HepG2 (cell line): ENCODE data around the gene WDR70. TPM values are rescaled to one million over a fixed set of nuclear protein-coding genes. Genes with fewer than 3 reads are reported as not detected.

ENCODE experiments used
- ATAC-seq: fragments of 200-7000 bp; cut with Tn5 transposase; 3 replicates; pipeline ENCODE4 v1.9.1; 2020; ENCODE audit warnings: mild to moderate bottlenecking, moderate library complexity
- BruUV-seq: library from RNA; stranded (reverse); fragments of 400-500 nt; replicated peaks from 2 replicates; lab custom pipeline; 2021; lab: Mats Ljungman, UMichigan
- CTCF ChIA-PET: fragments of 300-600 bp; formaldehyde crosslinking; extraction: SDS; loops from one replicate; lab custom pipeline; 2021; ENCODE audit warnings: low total read pairs, inconsistent platforms, low intra/inter-chr PET ratio; lab: Yijun Ruan, JAX
- POLR2A ChIA-PET: fragments of 350-600 bp; sonication (Branson Sonifier 250); formaldehyde crosslinking; loops from one replicate; lab custom pipeline; 2020; ENCODE audit warnings: antibody characterized with exemption, inconsistent platforms; lab: Yijun Ruan, JAX
- DNase-seq: peaks from one replicate; pipeline ENCODE4 v3.0.0-alpha.2; 2015; ENCODE audit warnings: low spot score
- FAIRE-seq: peaks from 3 replicates; lab custom pipeline; 2011; peaks lifted over from hg19 to GRCh38; lab: Jason Lieb, UNC
- H2AFZ ChIP-seq: one replicate; pipeline ENCODE4 v1.6.1; 2011; ENCODE audit warnings: low read length, inconsistent platforms
- H3K27ac ChIP-seq: fragments of 300-600 bp; 3 replicates; pipeline ENCODE4 v1.8.0; 2011; ENCODE audit warnings: mixed run types, mild to moderate bottlenecking, mixed read lengths, low read length, inconsistent platforms; ENCODE audit not compliant: insufficient read depth; ENCODE audit errors: extremely low read length
- H3K27me3 ChIP-seq, 2 experiments: fragments of 200-600 bp in 1 of 2; 2 replicates in 1 of 2; 3 replicates in 1 of 2; pipeline versions ENCODE4 v1.6.0 to v1.8.0; 2011; ENCODE audit warnings: low read length in 2 of 2, mild to moderate bottlenecking in 2 of 2, moderate library complexity in 2 of 2, inconsistent platforms in 1 of 2; ENCODE audit not compliant: insufficient read depth in 2 of 2, control insufficient read depth in 1 of 2
- H3K36me3 ChIP-seq, 2 experiments: fragments of 200-600 bp in 1 of 2; replicated peaks in 1 of 2; 2 replicates in 1 of 2; 3 replicates in 1 of 2; pipeline versions ENCODE4 v1.5.1 to v1.8.0; 2011; ENCODE audit warnings: low read length in 2 of 2, inconsistent platforms in 1 of 2; ENCODE audit not compliant: insufficient read depth in 2 of 2, control insufficient read depth in 1 of 2
- H3K4me1 ChIP-seq: 2 replicates; pipeline ENCODE4 v1.5.1; 2012; ENCODE audit warnings: low read length, inconsistent platforms; ENCODE audit not compliant: insufficient read depth
- H3K4me2 ChIP-seq: 2 replicates; pipeline ENCODE4 v1.6.0; 2011; ENCODE audit warnings: low read depth, low read length, inconsistent platforms
- H3K4me3 ChIP-seq, 3 experiments: fragments of 200-600 bp in 1 of 3; sonication (generic), shearing (Covaris generic) in 1 of 3; replicated peaks in 1 of 3; 2 replicates each; pipeline ENCODE4 v1.5.1; 2011 to 2016; ENCODE audit warnings: low read length in 3 of 3, inconsistent platforms in 2 of 3, low read depth in 2 of 3, mild to moderate bottlenecking in 2 of 3, control low read depth in 1 of 3, mixed read lengths in 1 of 3; ENCODE audit not compliant: insufficient read depth in 1 of 3
- H3K79me2 ChIP-seq: one replicate; pipeline ENCODE4 v1.6.1; 2011; ENCODE audit warnings: low read length, inconsistent platforms; ENCODE audit not compliant: insufficient read depth
- H3K9ac ChIP-seq: 2 replicates; pipeline ENCODE4 v1.6.0; 2011; ENCODE audit warnings: mild to moderate bottlenecking, low read depth, low read length, inconsistent platforms; ENCODE audit not compliant: insufficient read depth
- H3K9me3 ChIP-seq: 2 replicates; pipeline ENCODE4 v1.5.1; 2012; ENCODE audit warnings: mild to moderate bottlenecking, low read length
- H4K20me1 ChIP-seq: 2 replicates; pipeline ENCODE4 v1.6.0; 2011; ENCODE audit warnings: inconsistent platforms, mild to moderate bottlenecking, low read length, moderate library complexity; ENCODE audit not compliant: insufficient read depth
- ATF5 ChIP-seq: sonication (generic); formaldehyde crosslinking; IDR thresholded peaks from 2 replicates; pipeline ENCODE4 v1.4.0; 2020; ENCODE audit warnings: mild to moderate bottlenecking, low read depth, missing genetic modification reagents
- CBFB ChIP-seq: sonication (generic); formaldehyde crosslinking; IDR thresholded peaks from 2 replicates; pipeline ENCODE4 v1.4.0; 2020; ENCODE audit warnings: missing genetic modification reagents
- GABPB1 ChIP-seq: IDR thresholded peaks from 2 replicates; pipeline ENCODE4 v1.6.1; 2016; ENCODE audit warnings: mild to moderate bottlenecking, missing genetic modification reagents, moderate library complexity, missing compliant biosample characterization
- HNF4A ChIP-seq: sonication (generic); formaldehyde crosslinking; IDR thresholded peaks from 2 replicates; pipeline ENCODE4 v1.4.0; 2020; ENCODE audit warnings: missing genetic modification reagents
- HNF4G ChIP-seq, 2 experiments: sonication (generic) in 1 of 2; formaldehyde crosslinking in 1 of 2; IDR thresholded peaks; 2 replicates each; pipeline versions ENCODE4 v1.4.0 to v1.6.1; 2011 to 2020; ENCODE audit warnings: borderline replicate concordance in 2 of 2, low read depth in 2 of 2, mild to moderate bottlenecking in 2 of 2, low read length in 1 of 2, missing genetic modification reagents in 1 of 2, moderate library complexity in 1 of 2
- HOXA9 ChIP-seq: sonication (generic); formaldehyde crosslinking; IDR thresholded peaks from 2 replicates; pipeline ENCODE4 v1.8.1; 2022; ENCODE audit warnings: missing genetic modification reagents, mild to moderate bottlenecking, moderate library complexity, borderline replicate concordance
- KLF12 ChIP-seq: sonication (generic); formaldehyde crosslinking; IDR thresholded peaks from 2 replicates; pipeline ENCODE4 v1.4.0; 2020; ENCODE audit warnings: missing genetic modification reagents, borderline replicate concordance
- KMT2A ChIP-seq: sonication (generic); formaldehyde crosslinking; IDR thresholded peaks from 2 replicates; pipeline ENCODE4 v1.4.0; 2020; ENCODE audit warnings: missing genetic modification reagents
- PRDM4 ChIP-seq: sonication (generic); formaldehyde crosslinking; IDR thresholded peaks from 2 replicates; pipeline ENCODE4 v1.9.0; 2021; ENCODE audit warnings: missing genetic modification reagents, borderline replicate concordance
- TBL1XR1 ChIP-seq: fragments of 150-350 bp; IDR thresholded peaks from 2 replicates; pipeline ENCODE4 v1.6.1; 2014; ENCODE audit warnings: borderline replicate concordance, low read length; ENCODE audit not compliant: partially characterized antibody
- THRA ChIP-seq: sonication (generic); formaldehyde crosslinking; IDR thresholded peaks from 2 replicates; pipeline ENCODE4 v1.4.0; 2020; ENCODE audit warnings: missing genetic modification reagents, borderline replicate concordance
- ZBTB7B ChIP-seq: sonication (generic); formaldehyde crosslinking; IDR thresholded peaks from 2 replicates; pipeline ENCODE4 v1.4.0; 2020; ENCODE audit warnings: missing genetic modification reagents
- ZNF550 ChIP-seq: sonication (generic); formaldehyde crosslinking; IDR thresholded peaks from 2 replicates; pipeline ENCODE4 v1.4.0; 2020; ENCODE audit warnings: mild to moderate bottlenecking, missing genetic modification reagents, borderline replicate concordance
- ZNF644 ChIP-seq: IDR thresholded peaks from 2 replicates; pipeline ENCODE4 v1.6.1; 2016; ENCODE audit warnings: low read depth
- WGBS: methylation state at CpG from one replicate; pipeline ENCODE4 v1.1.6; 2017; ENCODE audit warnings: low lambda C conversion rate; 5-methylcytosine and 5-hydroxymethylcytosine counted together
- in situ Hi-C: cut with HindIII; loops from 2 replicates; pipeline ENCODE4 v1.10.0; 2017; ENCODE audit warnings: low pct_unique_long_range_greater_than_20kb; ENCODE audit not compliant: extremely low pct_ligation_motif_present
- intact Hi-C: fragments of 100-400 bp; cut with micrococcal nuclease; formaldehyde crosslinking; loops from one replicate; pipeline ENCODE4 v1.10.0; 2022; ENCODE audit not compliant: unreplicated experiment
- polyA plus RNA-seq, 8 experiments: library from polyadenylated mRNA; depleted of rRNA in 3 of 8; stranded (reverse) in 7 of 8; unstranded in 1 of 8; fragments of >200 nt; fragmentation: Illumina TruSeq in 4 of 8; extraction: Trizol in 4 of 8; gene quantifications; 2 replicates each; pipeline versions ENCODE4 v1.2.1 to v1.2.3, GENCODE V29; 2011 to 2016; ENCODE audit warnings: low read depth in 4 of 8, missing spikeins in 1 of 8, mixed read lengths in 1 of 8; ENCODE audit not compliant: insufficient read depth in 1 of 8
- total RNA-seq, 5 experiments: library from RNA; depleted of rRNA; stranded (reverse); fragments of >200 nt; fragmentation: Illumina TruSeq; extraction: Trizol; gene quantifications; 2 replicates each; pipeline ENCODE4 v1.2.3, GENCODE V29; 2016; ENCODE audit warnings: low read depth in 1 of 5

WDR70 gene
- total and polyA plus RNA-seq, 2 of the 13 experiments (the other 11 are each of a cell fraction or from before 2014, with no cell fraction given): 14.6 to 30.6 TPM

GRCh38 chr5:37724395-37725125, 345.4 kb downstream of the WDR70 start (continued):
- TF ChIP-seq PRDM4 (CRISPR knock-in tag) (no peak), CBFB (no peak), TBL1XR1 (no peak), KLF12 (CRISPR knock-in tag) (no peak), KMT2A (CRISPR knock-in tag) (no peak), ZNF550 (no peak), GABPB1 (CRISPR knock-in tag) (no peak)

GRCh38 chr5:37725185-37725584, 346.1 kb downstream of the WDR70 start:
- no peak overlapping the region for H3K9ac ChIP-seq
- ATAC-seq (peak; percentile 78), DNase-seq (peak; percentile 30), FAIRE-seq (no peak)
- intact Hi-C loops: loop anchor here (2.0 kb wide), 1 partner anchor 468 kb away; no protein-coding TSS in a partner anchor
- in situ Hi-C loops: no loop called here
- H3K36me3 ChIP-seq: peaks cover 1 to 6% of the 10 kb centered on the region in 2 experiments; a peak in 2 of 5 replicates
- H4K20me1 ChIP-seq: no peaks in the 10 kb centered on the region
- H3K4me2 ChIP-seq: no peak overlapping the region
- peak overlapping the region; percentile 36 for H3K27ac ChIP-seq
- no peaks in the 10 kb centered on the region for H3K9me3 ChIP-seq
- BruUV-seq: no TSS peak
- ChIA-PET POLR2A (no interaction called here), CTCF (no interaction called here)
- H3K79me2 ChIP-seq: no peaks in the 10 kb centered on the region
- WGBS: 51% methylated on average over 2 of the region's 2 CpGs
- H3K4me1 ChIP-seq: peaks cover 28% of the 10 kb centered on the region
- H3K27me3 ChIP-seq: no peaks in the 10 kb centered on the region
- H3K4me3 ChIP-seq: no peak overlapping the region
- H2AFZ ChIP-seq: no peak overlapping the region
- TF ChIP-seq ZBTB7B (CRISPR knock-in tag) (0 out of 2 replicates have a peak, but pooled peaks have one; percentile 47), HNF4A (CRISPR knock-in tag) (peak; percentile 79), HNF4G (IDR thresholded peaks at IDR 0.05; ENCODE audit: borderline replicate concordance, low read depth, low read length) (peak; percentile 56), HNF4G (CRISPR knock-in tag; IDR thresholded peaks at IDR 0.05; ENCODE audit: borderline replicate concordance, low read depth) (no peak), ATF5 (CRISPR knock-in tag) (no peak), HOXA9 (CRISPR knock-in tag) (no peak), ZNF644 (CRISPR knock-in tag) (peak; percentile 22; the same call in 1 of the 2 replicates), THRA (peak; percentile 63; the same call in 1 of the 2 replicates)
